Endometrial microvascular endothelial cells (primary cell): ENCODE results near the gene CAST. TPM values are rescaled to one million over a fixed set of nuclear protein-coding genes. Genes with fewer than 3 reads are reported as not detected.

Experiments
- in situ Hi-C: cut with HindIII; loops from 2 replicates; pipeline ENCODE4 v1.10.0; 2017; ENCODE audit warnings: low sequenced_read_pairs, low pct_unique_long_range_greater_than_20kb; ENCODE audit errors: inconsistent ontology term
- total RNA-seq: library from RNA; depleted of rRNA; stranded (reverse); fragments of >200 nt; gene quantifications from one replicate; pipeline ENCODE4 v1.2.3, GENCODE V29; 2015; ENCODE audit errors: inconsistent ontology term

Gene CAST
- total RNA-seq, 1 donor from 2014 or later = 155 TPM

DNA sequence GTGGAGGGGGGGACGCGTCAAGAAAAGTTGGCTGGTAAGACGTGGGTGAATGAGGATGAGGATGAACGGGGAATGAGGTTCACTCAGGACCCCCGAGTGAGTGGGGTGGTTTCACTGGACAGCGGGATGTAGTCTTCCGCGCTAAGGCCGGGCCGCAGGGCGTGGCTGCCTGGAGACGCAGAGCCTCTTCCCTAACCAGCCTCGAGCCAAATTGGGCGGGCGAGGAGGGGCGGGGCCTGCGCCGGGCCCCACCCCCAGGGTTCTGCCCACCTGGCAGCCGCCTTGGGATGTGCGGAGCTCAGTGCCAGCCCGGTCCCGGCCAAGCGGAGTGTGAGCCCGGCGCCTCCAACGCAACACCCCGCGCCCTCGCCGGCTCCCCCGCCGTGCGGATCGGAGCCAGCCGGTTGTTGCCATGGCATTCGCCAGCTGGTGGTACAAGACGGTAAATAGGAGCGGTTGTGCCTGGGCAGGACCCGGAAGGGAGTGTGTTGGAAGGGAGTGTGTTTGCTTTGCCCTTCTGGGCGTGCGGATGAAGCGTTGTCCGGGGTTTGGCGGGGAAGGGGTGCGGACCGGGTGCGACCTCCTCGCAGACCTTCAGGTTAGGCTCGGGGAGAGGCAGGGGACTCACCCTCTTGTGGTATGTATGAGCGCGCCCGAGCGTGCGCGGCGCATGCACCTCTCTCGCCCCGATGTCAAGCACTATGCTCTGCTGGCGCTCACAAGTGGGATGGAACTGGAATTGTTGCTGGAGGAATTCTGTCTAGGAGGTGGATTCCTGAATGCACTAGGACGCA lies 746 bp downstream of the CAST start:
- in situ Hi-C loops = no loop called here

DNA sequence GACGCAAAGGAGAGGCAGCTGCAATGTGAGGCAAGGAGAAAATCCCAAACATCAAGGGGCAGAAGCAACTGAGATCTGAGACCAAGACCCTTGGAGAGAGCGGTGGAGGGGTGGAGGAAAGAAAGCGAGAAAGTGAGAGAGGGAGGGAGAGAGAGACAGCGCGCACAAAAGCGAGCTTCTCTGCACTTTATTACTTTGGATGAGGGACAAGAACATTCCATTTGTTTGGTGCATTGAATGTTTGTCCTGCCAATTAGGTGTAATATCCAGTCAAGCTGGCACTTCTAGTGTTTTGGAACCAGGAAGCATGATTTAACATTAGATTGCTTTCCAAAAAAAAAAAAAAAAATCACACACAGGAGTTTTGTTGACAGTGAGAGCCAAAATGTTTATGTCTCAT lies 1.4 kb downstream of the CAST start:
- in situ Hi-C loops = no loop called here

DNA sequence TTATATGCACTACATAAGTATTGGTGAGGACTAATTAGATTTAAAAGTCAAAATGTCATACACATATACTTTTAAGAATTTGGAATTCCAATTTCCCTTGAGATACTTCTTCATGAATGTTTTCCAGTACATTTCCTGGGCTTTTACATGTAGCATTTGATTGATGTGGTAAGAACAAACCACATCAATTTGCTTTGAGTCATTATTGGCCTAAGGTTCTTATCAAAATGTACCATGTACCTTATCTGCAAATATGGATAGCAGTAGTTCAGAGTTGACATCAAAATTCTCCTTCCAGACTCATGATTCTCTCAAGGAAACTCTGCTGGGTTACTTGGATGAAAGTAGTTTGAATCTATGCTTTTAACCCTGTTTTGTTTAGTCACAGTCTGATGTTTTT lies 2.5 kb downstream of the CAST start:
- in situ Hi-C loops = no loop called here

DNA sequence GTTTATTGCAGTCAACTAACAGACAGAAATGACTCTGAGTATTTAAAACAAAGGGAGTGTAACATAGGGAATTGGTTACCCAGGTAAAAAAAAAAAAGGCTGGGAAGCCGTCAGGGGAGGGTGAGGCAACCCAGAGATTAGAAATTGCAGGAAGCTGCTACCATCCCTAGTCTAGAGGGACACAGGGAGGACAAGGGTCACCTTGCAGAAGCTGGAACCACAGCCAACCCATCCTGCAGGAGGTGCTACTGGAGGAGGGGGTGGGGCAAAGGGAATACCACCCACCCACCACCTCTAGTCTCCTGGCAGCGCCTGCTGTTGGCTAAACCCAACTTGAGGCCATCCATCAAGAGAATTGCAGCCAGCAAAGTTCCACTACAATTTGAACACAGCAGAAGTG lies 6.5 kb downstream of the CAST start:
- in situ Hi-C loops = no loop called here

DNA sequence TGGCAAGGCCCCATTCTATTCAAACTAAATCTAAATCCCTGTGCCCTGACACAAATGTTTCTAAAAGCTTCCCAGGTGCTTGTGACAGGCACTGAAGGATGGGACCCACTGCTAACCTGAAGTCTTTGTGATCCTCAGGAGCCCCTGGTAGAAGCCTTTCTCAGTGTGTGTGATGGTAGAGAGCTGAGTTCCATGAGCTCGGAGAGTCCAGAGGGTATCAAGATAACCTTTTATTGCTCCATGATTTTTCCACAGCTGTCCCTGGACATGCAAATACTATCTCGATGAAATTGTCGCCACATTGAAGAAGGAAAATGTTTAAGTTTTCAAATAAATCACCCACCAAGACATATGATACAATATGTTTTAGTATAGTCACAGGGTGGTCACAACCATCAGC lies 7.7 kb downstream of the CAST start:
- in situ Hi-C loops = no loop called here

DNA sequence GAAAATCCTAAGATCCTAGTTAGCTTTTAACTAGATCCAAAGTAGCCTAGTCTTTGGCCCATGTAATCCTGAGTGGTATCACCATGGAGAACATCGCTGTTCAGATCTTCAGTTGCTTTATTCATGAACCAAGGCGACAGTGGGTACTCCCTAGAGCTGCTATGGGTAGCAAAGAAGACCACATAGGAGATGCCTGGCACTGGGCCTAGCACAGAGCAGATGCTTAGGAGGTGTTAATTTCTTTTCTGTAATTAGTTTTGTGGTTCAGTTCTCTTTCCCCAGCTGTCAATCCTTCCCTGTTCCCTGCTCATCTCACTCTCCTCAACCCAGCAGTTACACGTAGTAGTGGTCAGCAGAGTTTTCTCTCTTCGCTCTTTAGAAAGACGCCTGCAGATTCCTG lies 9.3 kb downstream of the CAST start:
- in situ Hi-C loops = no loop called here

DNA sequence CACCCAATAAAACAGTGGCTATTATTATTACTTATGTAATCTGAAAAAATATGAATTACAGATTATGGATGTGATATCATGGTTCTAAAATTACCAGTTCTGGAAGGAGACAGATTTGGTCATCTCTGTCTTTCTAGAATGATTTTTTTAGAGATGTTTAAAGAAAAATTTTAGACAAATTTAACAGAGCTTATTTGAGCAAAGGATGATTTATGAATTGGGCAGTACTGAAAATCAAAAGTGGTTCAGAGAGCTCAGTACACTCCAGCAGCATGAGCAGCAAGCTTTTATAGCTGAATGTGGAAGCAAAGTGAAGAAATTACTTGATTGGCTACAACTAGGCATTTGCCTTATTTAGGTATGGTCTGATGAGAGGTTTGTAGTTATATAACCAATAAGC lies 11.0 kb downstream of the CAST start:
- in situ Hi-C loops = no loop called here

DNA sequence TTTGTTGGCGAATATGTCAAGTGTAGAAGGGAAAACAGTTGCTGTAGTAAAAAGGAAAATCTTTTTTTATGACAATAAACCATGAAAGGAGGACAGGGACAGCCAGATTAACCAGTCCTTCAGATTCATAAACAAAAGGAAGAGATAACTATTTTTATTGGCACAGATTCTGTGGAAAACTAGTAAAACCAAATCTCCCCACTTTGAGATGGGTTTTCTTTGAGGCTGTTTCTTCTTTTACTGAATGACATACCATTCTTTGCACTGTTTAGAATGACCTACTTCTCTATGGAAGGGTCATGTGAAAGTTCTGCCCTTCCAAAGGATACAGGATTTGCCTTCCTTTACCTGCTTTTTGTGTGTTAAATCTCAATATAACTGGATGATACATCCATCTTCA lies 13.7 kb downstream of the CAST start:
- in situ Hi-C loops = no loop called here

DNA sequence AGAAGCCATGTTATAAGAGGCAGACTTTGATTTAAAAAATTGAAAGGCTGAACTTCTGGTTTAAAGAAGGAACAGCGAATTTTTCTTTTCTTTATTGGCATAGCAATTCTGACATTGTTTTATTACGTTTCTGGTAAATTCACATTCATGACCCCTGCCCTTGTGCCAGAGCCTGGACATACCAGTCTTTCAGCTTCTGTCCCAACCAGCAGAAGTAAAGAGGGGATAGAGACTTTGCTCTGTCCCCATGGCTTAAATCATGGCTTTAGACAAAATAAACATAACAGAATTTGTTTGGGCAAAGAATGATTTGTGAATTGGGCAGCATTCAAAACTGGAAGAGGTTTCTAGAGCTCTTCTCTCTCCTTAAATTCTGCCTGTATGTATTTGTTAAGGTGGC lies 15.3 kb downstream of the CAST start:
- in situ Hi-C loops = no loop called here

DNA sequence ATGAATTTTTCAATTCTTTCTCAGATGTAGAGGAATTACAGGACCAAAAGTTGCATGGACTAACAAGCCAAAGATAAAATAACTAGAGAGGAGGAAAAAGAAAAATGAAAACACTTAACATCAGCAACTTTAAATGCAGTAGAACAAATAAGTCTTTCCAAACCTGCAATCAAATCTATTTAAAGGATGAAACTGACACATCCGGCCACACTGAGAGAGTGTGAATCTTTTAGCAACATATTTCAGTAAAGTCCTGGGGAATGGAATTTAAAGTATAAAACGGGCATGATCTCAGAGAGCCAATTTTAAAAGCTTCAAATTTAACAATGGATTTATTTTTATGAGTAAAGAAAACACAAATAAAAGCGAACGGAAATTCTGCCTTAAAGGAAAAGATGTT lies 17.1 kb downstream of the CAST start:
- in situ Hi-C loops = no loop called here

DNA sequence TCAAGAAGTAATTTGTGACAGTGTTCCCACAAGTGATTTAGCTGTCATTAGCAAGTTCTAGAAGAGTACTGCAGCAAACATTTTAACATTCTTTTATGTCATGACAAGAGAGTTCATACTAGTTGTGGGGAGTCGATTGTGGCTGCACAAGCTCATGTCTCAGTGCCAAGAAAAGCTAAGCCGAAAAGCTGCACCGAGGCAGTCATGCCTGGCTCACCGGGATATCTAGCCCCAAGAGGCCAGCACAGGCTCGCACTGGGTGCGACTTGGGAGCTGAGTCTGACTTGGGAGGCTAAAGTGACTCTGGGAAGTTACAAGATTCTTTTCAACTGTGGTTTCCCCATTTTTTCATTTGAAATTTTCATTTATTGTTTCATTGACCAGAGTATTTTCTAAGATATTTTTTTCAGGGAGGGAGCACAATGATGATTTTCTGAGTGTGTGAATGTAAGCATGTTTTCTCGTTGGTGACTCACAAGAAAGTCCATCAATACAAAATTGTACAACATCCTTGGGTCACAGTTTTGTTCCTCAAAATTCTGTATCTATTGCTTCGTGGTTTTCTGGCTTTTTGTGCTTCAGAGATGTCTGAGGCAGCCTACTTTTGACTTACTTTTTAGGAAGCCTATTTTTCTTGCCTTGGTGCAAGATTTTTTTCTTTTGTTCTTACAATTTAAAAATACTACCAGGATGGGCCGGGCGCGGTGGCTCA lies 18.7 kb downstream of the CAST start:
- in situ Hi-C loops = no loop called here

DNA sequence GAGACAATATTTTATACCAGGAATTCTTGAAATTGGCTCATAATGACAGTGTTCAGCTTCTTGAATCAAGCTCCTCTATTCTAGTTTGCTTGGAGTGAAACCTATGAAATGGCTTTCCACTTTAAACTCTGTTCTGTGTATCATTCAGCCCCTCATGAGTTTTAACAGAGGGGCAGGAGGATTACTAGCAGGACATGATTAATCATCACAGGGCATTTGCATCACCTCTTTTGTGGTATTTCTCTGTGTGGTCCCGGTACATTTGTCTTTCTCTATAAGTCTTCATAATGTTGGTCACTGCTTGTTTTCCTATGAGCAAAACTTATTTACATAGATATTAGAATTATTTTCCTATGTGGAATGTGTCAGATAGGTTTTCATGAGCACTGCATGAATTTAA lies 21.2 kb downstream of the CAST start:
- in situ Hi-C loops = no loop called here

DNA sequence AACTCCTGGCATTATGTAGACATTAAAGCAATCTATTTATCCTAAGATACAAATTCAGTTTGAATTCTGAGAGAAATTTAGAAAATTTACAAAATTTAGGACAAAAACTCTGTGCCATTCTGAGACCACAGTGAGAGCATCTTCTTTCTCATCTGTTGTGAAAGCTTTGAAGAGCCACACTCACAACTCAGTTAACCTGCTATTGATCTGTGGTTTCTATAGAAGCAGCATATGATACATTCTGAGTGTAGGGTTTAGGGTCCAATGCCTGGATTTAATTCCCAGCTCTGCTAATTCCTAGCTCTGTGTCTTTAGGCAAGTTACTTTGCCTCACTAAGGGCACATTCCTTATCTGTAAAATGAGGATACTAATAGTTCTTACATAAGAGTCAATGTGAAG lies 21.6 kb downstream of the CAST start:
- in situ Hi-C loops = no loop called here

DNA sequence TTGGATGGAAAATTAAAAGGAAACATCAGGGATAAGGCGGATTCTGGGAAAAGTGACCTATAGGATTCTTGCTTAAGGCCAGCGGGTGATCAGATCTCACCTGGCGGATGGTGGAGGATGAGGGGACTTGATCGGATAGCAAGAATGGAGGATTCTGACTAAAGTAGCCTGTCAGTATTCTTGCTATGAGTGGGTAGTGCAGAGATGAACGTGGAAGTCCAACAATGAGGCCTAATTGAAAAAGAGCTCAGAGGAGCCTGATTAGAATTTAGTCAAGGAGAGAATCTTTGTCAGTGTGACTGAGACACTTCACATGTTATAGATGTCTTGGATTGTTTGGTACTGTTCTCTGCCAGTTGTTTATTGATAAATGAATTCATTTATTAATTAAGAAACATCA lies 24.9 kb downstream of the CAST start:
- in situ Hi-C loops = no loop called here

DNA sequence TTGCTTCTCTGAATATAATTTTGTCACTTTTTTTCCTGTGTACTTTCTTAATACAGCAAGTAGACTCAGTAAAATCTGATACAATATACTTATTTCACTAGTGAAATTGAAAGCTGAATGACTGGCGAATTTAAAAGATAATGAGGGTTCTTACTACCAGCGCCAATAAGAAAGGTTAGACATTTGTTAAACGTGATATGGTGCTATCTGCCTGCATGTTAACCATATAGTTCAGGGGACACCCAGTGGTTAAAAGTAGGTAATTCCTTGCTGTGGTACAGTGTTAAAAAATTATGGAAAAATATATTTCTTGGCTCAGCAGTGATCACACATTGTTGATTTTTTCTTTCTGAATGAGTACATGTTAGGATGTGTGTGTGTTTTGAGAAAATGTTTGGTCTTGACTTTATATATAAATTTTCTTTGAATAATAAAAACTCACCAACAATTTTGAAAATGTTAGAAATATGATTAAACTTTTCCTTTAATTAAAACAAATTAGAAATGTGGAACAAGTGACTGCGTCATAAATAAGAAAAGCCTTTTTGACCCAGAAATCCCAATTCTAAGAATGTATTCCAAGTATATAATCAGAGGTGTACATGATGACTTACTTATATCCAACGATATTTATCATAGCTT lies 25.8 kb downstream of the CAST start:
- in situ Hi-C loops = no loop called here

DNA sequence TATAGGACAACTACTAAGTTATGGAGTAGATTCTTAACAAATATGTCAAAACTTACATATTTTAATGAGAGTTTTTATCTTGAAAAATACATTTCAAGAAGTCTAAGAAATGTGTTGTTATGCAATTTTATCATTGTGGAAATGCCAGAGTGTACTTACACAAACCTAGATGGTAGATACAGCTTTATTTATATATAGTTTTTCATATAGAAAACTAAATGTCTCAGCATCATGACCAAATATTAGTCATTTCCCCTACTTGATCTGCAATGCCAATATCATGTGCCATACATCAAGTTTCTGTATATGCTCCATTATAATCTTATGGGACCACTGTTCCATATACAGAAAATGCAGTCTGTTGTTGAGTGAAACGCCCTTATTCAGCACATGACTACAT lies 28.7 kb downstream of the CAST start:
- in situ Hi-C loops = no loop called here

DNA sequence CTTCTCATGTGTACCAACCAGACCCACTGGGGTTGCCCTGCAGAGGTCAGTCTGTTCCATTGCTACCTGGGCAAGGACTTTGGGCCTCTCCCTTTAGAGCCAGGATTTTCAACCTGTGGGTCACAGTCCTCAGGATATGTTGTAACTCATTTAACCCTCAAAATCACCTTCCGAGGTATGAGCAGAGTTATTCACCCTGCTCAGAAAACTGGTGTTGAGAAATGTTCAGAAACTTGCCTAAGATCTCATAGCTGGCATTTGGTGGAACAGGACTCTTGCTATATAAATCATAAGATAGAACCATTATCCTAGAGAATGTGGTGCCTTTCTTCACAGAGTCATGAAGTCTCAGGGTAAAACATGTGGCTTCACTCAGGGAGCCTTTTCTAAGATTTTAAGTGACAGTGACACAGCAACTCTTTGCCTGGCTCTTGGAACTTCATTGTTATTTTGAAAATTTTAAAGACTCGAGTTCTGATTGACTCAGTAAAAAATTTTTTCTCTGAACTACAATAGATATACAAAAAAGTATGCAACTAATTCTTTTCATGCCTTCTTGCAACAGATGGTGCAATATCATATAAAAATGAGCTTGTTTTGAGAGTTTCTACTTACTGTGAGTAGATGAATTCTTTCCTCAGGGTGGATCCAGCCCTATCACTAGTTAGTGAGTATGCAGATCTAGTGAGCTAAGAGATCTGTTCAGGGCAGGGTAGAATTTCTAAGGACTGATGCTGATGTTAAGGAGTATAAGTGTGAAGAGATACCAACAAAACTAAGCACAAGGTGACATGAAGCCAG lies 29.5 kb downstream of the CAST start:
- in situ Hi-C loops = no loop called here

DNA sequence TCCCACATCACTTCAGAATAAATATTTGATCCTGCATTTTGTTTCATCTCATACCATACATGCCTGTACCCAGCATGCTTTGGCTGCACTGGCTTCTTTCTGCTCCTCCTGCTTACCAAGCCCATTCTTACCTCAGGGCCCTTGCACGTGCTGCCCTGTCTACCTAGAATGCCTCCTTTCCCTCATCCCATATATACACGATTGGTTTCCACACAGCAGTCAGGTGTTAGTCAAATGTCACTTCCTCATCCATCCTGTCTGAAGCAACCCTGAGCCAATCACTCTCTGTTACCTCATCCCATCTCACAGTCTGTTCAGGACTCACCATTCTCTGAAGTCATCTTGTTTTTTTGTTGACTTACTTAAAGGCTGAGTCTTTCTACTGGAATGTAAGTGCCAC lies 30.3 kb downstream of the CAST start:
- in situ Hi-C loops = no loop called here

DNA sequence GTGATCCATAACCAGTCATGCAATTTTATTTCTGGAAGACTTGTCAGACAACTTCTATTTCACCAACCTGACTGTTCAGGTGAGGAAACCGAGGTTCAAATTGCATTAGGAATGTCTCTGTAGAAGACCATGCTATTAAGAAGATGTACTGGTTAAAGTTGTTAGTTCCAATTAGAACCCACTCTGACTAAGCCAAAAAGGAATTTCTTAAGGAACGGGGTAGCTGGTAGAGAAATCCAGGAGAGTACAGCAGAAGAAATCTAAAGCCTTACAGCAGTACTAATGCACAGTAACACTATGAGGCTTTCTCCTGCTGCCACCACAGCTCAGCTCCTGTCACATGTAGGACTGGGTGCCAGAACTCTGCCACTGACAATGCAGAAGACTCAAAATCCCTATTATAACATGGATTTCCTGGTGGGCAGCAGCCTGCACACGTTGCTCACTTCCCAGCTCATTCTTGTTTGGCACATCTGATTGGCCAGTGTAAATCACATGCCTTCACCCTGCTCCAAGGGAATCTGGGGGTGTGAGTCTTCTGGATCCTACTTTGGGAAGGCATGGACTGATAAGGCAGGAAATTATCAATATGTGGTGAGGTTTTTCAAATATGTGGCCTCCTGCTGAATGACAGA lies 37.1 kb downstream of the CAST start:
- in situ Hi-C loops = no loop called here
